HG02840 (cell line): ENCODE results near the gene SHPK.
"Not testable (repeated sequence)": the region's sequence is repeated elsewhere in the genome, so short reads cannot be mapped to it uniquely, and the experiment has no call there.

Source experiments
- ATAC-seq: cut with Tn5 transposase; IDR thresholded peaks from one replicate; pipeline ENCODE4 v1.9.1; 2021; ENCODE audit warnings: mild to moderate bottlenecking, moderate library complexity, moderate number of reproducible peaks; ENCODE audit not compliant: unreplicated experiment, low FRiP score

The SHPK gene

DNA sequence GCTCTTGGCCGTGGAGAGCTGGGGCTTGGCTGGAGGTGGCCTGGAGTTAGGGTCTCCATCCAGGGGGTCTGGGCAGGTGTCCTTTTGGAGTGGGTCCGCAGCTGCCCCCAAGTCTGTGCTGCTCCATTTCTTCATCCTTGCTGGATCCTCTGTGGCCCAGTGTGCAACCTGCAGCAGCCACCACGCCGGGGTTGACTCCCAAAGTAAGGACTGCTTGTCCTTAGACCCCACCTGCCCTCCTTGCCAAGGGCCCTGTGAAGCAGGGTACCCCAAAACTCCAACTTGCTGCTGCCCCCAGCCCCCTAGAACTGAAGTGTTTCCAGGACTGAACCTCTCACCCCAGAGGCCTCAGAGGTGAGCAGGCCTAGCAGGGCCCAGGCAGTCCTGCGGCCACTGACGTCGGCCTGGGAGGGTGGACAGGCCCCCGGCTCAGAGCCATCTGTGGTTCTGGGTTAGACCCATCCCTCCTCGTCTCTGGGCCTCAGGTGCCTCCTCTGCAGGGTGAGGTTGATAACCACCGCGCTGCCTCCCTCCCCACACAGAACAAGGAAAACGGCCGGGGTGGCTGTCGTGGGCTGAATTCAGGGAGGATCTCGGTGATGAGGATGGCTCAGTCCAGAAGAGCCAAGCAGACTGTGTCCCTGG, 43.7 kb downstream of the SHPK start:
- no peak for ATAC-seq

DNA sequence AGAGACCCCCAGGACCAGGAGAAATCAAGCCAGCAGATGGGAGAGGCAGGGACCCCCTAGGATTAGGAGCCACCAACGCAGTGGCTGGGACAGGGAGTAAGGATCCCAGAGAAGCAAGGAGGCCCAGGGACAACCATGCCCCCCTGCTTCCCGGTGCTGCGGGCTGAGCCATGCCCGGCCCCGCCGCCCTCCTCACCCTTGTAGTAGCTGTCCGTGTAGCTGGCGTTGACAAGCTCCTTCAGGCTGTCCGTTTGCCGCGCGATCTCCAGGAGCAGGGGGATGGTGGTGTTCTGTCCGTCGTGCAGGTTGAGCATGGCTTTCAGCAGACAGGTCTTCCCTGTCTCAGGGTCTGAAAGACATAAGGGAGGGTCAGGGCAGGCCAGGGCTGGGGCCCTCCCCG, 45.3 kb downstream of the SHPK start:
- no peak for ATAC-seq

DNA sequence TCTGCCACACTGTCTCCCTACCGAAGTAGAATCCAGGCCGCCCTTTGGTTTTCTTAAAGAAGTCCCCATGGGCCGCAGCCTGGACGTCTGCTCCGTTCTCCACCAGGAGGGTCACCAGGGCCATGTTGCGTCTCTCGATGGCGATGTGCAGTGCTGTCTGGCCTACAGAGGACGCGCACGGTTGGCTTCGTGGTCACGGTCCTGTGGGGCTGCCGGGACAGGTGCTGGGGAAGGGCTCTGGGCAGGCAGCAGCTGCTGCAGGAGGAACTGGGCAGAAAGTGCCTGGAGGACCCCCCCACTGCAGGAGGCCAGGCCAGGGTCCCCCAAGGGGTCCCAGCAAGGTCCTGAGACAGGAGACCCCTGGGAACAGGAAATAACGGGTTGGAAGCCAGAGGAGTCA, 45.8 kb downstream of the SHPK start:
- no peak for ATAC-seq

DNA sequence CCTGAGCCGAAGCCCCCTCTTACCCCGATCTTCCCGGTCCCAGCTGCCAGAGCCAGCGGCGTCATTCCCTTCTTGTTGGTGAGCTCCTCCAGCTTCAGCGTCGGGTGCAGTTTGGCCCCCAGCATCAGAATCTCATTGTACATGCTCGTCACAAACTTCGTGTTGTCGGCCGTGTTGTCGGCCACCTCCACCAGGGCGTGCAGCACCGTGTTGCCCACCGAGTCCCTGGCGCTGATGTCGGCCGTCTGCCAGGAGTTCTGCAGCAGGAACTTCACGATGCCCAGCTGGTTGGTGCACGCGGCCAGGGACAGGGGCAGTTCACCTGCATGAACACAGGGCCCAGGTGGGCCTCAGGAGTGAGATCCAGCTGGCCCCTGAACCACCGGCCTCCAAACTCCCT, 46.3 kb downstream of the SHPK start:
- no peak for ATAC-seq

DNA sequence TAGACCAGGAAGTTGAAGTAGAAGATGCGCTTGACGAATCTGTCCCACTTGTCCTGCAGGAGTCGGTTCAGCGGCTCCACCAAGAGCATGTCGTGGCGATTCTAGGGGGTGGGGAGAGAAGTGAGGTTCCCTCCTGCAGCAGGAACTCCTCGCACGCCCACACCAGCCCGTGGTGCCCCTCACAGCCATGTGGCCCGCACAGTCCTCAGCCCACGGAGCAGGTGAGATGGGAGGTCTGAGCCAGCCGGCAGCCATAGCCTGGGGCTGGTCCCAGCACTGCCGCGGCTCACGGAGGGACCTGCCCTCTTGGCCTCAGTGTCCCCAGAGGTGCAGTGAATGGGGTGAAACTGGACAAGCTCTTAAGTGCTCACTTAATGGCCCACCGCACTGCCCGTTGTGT, 50.2 kb downstream of the SHPK start:
- ATAC-seq, result no peak

DNA sequence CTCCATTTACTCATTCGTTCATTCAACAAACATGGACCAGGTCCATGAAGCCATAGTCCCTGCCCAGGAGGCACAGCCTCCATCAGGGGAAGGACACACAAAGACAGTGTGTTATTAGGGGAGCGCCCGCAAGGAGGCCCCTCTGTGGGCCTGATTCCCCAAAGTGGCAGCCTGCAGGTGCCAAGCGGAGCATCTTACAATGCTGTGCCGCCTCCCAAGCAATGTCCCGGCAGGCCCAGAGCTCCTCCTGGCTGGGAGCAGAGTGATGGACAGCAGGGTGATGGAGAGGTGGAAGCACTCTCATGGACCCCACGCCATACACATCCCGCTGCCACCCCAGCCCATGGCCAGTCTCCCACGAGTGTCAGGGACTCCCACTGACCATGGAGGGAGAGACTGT, 52.6 kb downstream of the SHPK start:
- no peak for ATAC-seq

DNA sequence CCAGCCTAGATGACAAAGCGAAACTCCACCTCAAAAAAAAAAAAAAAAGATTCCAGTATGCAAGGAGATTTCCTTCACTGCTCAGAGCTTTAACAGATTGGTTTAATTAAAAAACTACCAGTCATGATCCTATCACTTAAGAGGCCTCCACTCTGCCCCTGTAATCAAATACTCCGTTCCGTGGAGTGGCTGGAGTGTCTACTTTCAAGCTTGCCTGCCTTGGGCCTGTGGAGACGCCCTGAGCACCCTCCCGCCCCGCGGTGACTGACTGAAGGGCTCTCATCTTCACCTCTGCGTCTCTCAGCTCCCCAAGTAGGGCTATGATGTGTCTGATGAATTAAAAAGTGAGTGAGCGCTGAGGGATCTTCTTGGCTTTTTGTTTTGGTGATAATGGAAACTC, 53.1 kb downstream of the SHPK start:
- no peak for ATAC-seq

DNA sequence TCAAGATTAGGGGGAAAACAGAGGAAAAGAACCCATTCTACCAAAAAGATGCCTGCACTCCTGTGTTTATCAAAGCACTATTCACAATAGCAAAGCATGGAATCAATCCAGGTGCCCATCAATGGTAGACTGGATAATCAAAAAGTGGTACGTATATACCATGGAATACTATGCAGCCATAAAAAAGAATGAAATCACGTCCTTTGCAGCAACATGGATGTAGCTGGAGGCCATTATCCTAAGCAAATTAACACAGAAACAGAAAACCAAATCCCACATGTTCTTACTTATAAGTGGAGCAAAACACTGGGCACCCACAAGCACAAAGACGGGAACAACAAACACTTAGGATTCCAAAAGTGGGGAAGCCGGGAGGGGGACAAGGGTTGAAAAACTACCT, 57.4 kb downstream of the SHPK start:
- ATAC-seq, result not testable (repeated sequence)

DNA sequence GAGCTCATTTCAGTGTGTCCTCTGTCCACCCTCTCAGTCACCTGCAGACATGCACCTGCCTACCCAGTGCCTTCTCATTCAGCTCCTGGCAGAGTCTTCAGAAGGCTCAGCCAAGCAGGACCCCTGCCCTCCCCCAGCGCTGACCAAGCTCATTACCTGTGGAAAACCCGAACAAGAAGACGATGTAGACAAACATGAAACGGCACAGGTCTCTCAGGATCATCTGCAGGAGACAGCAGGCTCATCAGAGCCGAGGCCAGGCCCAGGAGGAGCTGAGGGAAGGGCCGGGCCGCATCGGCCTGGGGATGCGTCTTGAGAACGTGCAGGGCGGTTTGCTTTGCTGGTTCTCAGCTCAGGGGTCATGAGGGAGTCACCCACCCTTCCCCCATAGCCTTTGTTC, 59.1 kb downstream of the SHPK start:
- no peak for ATAC-seq

DNA sequence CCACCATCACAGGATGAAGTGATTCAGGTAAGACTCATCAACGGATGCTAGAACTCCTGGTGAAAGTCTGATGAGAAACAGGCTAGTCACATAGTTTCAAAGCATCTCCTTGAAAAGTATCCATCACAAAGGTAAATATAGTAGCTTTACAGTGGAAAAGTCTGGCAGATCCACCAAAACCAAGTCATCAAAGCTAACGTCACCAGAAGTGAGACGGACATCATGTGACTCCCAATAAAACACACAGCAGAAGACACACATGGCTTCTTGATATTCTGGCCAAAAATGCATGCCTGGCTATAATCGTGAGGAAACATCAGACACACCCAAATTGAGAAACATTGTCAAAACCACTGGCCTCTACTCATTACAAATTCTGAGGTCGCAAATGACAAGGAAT, 60.5 kb downstream of the SHPK start:
- no peak for ATAC-seq

DNA sequence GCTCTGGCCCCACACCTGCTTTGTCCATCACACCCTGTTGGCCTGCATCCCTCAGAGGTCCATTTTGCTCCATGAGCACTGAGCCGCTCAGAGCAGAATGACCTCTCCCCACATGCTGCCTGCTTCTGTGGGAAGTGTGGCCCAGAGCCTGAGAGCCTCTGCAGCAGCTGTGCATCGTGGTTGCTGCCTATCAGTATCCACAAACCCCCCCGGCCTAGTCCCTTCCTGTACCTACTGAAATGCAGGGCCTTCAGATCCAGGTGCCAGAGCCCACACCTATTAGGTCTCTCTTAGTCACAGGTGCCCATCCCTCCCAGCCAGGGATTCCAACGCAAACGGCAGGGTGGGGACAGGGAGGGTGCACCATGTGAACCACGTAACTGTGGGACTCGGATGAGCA, 61.8 kb downstream of the SHPK start:
- ATAC-seq, result no peak

DNA sequence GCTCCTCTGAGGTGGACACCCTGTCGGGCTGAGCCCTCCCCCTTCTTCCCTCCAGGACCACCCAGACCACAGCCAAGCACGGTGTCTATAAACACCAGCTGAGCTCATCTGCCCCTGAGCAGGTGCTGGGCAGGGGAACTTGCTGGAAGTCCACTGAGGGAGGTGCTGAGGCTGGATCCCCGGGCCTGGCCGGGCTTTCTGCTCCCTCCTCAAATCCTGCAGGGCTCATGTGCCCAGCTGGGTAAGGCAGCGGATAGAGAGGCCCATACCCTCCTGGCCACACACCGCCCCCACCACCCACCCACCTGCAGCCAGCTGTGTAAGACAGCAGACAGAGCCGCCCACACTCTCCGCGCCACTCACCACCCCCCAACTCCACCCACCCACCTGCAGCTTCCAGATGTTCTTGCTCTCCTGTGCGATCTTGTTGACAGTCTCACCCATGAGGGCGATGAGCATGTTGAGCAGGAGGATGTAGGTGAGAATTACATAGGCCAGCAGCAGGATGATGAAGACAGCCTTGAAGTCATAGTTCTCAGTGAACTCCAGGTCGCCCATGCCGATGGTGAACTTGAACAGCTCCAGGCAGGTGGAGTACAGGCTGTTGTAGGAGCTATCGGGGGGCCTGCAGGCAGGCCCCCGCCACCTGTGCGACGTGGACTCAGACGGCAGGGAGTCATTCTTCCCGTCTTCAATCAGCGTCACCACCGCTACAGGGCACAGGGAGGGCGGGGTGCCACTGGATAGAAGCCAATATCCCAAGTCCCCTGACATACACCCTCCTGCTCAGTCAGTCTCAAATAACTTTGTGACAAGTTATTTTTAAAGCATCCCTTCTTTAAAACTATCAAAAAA, 62.6 kb downstream of the SHPK start:
- ATAC-seq, result no peak

DNA sequence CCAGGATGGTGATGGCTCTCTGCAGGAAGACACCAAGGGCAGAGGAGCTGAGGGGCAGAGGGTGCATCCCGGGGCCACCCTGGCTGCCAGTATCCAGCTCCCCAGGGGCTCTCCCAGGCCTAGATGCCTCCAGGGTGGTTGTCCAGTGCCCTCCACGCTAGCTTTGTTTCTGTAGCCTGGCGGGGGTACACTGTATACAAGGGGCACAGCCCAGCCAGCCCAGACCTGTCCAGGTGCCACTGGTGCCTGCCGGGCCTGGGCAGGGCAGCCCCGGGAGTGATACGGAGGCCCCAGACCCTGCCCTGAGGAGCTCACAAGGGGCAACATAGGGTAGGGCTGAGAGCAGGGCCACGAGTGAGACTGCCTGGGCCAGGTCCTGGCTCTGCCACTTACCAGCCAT, 63.8 kb downstream of the SHPK start:
- ATAC-seq, result no peak

DNA sequence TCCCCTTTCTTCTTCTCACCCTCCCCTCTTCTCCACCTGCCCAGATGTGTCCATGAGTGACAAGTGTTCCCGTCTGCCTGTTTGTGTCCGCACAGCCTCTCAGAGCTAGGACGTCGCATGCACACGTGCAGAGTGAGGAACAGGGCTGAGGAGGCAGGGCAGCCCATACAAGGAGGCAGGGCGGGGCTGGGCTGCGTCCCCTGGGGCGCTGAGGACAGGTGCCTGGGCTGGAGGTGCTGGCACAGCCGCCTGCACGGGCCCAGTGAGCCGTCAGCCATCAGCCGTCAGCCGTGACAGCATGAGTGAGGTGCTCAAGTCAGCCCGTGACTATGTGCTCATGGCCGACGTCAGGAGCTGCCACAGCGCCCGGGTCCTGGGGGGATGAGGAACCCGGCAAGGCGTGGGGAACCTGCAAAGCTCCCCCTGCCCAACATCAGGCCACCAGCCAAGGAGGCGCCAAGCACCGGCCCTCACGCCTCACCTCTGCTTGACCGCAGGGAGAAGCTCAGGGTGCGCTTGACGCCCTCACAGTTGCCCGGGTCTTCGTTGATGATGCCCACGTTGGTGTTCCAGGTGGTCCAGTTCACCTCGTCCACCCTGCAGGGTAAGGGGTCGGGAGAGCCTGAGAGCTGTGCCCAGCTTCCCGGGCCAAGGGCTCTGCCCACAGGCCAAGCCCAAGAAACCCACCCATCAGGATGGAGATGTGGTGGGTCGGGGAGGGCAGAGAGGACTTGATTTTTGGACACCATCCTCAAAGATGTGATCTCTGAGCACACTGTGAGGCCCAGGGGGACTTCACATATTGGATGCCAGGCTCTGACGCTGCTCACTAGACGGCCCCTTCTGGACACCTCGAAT, 64.8 kb downstream of the SHPK start:
- no peak for ATAC-seq

DNA sequence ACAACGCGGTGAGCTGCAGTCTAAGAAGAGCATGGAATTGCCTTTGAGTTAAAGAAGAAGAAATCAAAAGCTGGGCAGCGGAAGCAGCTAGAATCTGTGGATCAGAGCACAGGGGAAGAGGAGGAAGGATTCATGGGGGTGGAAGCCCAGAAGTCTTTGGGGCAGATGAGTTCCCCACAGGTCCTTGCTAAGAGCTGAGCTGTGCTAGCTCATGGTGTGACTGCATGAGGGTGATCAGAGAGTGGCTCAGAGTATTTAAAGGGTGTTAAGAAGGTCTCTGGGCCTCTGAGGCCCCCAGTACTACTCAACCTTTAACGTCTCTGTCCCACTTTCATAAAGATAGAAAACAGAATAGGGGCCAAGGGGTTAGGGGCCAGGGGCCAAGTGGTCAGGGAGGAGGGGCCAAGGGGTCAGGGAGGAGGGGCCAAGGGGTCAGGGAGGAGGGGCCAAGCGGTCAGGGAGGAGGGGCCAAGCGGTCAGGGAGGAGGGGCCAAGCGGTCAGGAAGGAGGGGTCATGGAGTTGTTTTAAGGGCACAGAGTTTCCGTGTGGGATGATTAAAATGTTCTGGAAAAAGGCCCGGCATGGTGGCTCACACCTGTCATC, 66.4 kb downstream of the SHPK start:
- ATAC-seq, result no peak

DNA sequence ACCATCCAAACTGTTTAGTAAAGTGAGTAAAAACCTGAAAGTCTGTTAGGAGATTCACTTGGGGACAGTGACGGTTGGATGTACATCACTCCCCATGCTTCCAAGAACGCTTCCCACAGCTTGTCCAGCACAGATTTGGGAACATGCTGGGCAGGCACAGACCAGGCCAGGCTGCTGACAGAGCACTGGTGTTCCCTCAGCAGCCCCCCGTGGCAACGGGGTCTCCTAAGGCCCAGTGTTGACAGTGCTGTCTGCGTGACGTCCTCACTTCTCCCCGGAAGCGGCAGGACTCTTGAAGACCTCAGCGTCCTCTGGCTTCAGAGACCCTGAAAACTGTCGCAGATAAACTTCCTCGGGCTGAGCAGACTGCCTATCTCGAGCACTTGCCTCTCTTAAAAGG, 69.5 kb downstream of the SHPK start:
- ATAC-seq, result no peak

DNA sequence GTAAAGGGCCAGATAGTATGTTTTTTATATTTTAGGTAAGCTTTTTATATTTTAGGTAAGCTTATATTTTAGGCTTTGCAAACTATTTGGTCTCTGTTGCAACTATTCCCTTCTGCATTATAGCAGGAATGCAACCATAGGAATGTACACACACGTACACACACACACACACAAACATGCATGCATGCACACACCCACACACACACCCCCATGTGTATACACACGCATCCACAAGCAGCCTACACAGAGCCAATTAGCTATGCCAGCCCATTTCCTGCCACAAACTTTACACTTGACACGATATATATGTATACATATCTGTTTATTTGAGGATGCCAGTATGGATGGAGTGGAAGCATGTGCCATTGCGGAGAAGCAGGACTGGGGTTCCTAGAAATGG, 70.9 kb downstream of the SHPK start:
- ATAC-seq, result no peak

DNA sequence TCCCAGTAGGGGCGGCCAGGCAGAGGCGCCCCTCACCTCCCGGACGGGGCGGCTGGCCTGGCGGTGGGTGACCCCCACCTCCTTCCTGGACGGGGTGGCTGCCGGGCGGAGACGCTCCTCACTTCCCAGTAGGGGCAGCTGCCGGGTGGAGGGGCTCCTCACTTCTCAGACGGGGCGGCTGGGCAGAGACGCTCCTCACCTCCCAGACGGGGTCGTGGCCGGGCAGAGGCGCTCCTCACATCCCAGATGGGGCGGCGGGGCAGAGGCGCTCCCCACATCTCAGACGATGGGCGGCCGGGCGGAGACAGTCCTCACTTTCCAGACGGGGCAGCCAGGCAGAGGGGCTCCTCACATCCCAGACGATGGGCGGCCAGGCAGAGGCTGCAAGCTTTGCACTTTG, 71.8 kb downstream of the SHPK start:
- not testable (repeated sequence) for ATAC-seq

DNA sequence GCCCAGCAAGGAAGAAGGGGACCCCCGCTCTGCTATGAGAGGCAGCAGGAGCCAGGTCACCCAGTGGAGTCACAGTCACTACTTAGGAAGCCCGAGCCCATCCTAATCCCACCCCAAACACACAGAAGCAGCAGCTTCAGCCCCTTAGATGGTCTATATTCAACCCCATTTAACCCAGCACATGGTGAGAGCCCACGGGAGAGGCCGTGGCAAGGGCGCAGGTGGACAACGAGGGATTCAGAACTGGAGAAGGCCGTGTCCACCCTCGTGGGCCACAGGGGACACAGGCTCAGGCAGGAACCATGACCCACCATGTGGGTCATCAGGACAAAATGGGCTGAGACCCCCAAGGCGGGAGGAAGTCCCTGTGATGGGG, 76.8 kb downstream of the SHPK start:
- ATAC-seq, result no peak

DNA sequence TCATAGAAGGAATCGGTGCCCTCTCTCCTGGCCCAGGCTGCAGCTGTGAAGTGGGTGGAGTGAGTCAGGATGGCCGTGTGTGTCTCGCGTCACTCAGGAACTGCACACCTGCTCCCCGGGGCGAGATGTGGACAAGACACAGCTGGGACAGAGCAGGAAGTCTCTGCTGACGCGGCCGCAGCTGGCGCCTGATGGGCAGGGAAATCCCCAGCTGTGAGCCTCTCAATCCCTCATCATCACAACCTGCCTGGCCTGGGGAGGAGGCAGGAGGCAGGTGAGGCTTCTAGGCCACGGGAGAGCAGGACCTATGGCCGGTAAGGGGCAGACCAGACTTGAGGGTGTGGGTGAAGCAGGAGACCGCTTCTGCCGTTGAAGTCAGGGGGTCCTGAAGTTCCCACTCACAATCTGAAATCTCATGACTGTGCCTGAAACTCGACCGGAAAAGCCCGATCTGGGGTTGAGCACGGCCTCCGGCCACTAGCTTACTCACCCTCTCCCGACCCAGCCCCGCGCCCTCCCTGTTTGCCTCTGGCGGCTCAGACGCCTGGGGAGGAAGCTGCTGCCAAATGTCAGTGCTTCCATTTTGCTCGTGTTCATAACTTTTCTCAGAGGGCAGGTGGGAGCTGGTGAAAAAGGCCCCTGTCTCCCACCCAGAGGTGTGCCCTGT, 77.3 kb downstream of the SHPK start:
- peak; percentile 78 for ATAC-seq
